ENCODE measurements around the gene FAM136A. TPM values are rescaled to one million over a fixed set of nuclear protein-coding genes. Genes with fewer than 3 reads are reported as not detected.
"Not testable (repeated sequence)": the region's sequence is repeated elsewhere in the genome, so short reads cannot be mapped to it uniquely, and the experiment has no call there.

FAM136A gene
- total RNA-seq, 2 donors from 2014 or later, result 37.4 to 55.5 TPM

DNA sequence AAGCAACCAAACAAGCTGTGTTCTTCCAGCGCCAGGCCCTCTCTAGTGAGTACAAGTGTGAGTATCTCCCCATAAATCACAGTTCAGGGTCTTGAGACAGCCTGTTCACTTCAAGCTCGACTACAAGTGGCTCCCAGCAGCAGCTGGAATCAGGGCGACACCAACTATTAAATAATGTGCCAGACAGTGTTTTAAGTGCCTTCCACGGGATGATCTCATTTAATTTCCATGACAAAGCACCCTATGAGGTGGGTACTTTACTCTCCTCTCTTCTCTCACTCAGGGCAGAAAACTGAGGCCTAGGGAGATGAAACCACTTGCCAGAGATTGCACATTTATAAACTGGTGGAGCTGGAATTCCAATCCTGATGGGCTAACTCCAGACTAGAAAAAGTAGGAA lies 2.6 kb upstream of the FAM136A start:
- ATAC-seq (no peak), DNase-seq (no peak)
- intact Hi-C loops (cut with DNase I, micrococcal nuclease), result loop anchor here in 1 of 2 donors (10.0 kb wide), 1 partner anchor 310 kb away; no protein-coding TSS in a partner anchor

- no peak for ATAC-seq
- DNase-seq, result no peak
- intact Hi-C loops (cut with DNase I, micrococcal nuclease), result loop anchor here in 1 of 2 donors (10.0 kb wide), 1 partner anchor 312 kb away; no protein-coding TSS in a partner anchor
These were observed 1.3 kb upstream of the FAM136A start for GRCh38 chr2:70303186-70303585.

GRCh38 chr2:70302195-70302546 lies 304 bp upstream of the FAM136A start:
- ATAC-seq, DNase-seq: not testable (repeated sequence)
- intact Hi-C loops (cut with DNase I, micrococcal nuclease), result loop anchor here in 1 of 2 donors (10.0 kb wide), 1 partner anchor 313 kb away; no protein-coding TSS in a partner anchor

- ATAC-seq, result no peak
- intact Hi-C loops (cut with DNase I, micrococcal nuclease), result loop anchor here in 1 of 2 donors (10.0 kb wide), 1 partner anchor 314 kb away; no protein-coding TSS in a partner anchor
- DNase-seq, result no peak
These were observed 1.0 kb downstream of the FAM136A start for GRCh38 chr2:70300771-70301343.

DNA sequence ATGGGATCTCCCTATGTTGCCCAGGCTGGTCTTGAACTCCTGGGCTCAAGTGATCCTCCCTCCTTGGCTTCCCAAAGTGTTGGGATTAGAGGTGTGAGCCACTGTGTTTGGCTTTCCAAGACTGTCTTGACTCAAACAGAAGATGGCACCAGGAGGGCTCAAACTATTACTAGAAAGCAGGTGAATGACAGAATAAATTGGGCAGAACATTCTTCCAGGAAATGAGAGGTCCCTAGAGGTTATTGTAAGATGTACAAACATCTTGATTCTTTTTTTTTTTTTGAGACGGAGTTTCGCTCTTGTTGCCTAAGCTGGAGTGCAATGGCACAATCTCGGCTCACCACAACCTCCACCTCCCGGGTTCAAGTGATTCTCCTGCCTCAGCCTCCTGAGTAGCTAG lies 4.0 kb downstream of the FAM136A start:
- DNase-seq; intact Hi-C loops (cut with DNase I, micrococcal nuclease); ATAC-seq: not testable (repeated sequence)

- ATAC-seq, result no peak
- intact Hi-C loops (cut with DNase I, micrococcal nuclease), result no loop called here
- no peak for DNase-seq
These were observed 18.2 kb downstream of the FAM136A start for GRCh38 chr2:70283500-70284191.

- DNase-seq, result no peak
- intact Hi-C loops (cut with DNase I, micrococcal nuclease), result no loop called here
- peak; percentile 29 for ATAC-seq
These were observed 19.4 kb downstream of the FAM136A start for GRCh38 chr2:70282439-70282838.

DNA sequence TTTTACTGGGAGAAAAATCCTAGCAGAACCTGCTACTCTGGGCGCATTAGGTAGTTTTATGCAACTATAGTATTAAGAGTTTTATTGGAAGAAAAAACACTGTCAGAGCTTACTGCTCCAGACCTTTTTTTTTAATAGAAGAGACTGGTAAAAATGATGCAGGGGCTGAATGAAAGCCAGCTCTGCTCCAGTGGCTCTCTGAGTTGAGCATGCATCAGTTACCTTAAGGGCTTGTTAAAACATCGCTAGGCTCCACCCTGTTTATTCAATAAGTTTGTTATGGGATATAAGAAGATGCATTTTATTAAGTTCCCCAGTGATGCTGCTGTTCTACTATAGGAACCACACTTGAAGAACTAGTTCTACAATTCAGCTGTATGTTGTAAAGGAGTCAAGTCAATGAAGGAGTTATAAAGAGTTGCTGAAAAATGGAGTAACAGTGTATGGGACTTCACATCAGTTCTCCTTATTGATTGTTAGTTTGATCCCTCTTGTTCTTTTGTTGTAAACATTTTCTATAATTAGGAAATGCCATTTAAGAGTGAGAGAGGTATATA lies 21.5 kb downstream of the FAM136A start:
- no peak for DNase-seq
- ATAC-seq, result no peak
- intact Hi-C loops (cut with DNase I, micrococcal nuclease), result no loop called here

DNA sequence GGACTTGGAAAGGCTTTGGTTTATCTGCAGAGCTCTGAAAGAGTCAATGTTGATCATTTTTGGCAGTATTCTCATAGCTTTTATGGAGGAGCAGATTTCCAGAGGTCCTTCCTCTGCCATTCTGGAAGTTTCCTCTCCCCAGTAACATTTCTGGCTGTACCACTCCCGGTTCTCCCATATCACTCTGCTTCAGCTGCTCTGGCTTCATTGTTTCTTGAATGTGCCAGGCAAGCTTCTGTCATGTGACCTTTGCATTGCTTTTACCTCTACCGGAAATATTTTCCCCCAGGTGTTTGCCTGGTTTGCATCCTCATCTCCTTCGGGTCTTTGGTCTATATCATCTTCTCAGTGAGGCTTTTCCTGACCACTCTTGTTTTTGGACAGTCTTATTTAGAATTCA lies 31.5 kb downstream of the FAM136A start:
- DNase-seq (no peak), ATAC-seq (no peak)
- intact Hi-C loops (cut with DNase I, micrococcal nuclease), result no loop called here

GRCh38 chr2:70269422-70270302 lies 32.2 kb downstream of the FAM136A start:
- DNase-seq; intact Hi-C loops (cut with DNase I, micrococcal nuclease); ATAC-seq: not testable (repeated sequence)

DNA sequence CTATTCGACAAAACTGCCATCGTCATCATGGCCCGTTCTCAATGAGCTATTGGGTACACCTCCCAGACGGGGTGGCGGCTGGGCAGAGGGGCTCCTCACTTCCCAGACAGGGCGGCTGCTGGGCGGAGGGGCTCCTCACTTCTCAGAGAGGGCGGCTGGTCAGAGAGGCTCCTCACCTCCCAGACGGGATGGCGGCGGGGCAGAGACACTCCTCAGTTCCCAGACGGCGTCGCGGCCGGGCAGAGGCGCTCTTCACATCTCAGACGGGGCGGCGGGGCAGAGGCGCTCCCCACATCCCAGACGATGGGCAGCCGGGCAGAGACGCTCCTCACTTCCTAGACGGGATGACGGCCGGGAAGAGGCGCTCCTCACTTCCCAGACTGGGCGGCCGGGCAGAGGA lies 34.9 kb downstream of the FAM136A start:
- intact Hi-C loops (cut with DNase I, micrococcal nuclease); DNase-seq; ATAC-seq: not testable (repeated sequence)

- intact Hi-C loops (cut with DNase I, micrococcal nuclease), result no loop called here
- DNase-seq, result no peak
- ATAC-seq, result no peak
These were observed 40.4 kb downstream of the FAM136A start for GRCh38 chr2:70261501-70261900.

DNA sequence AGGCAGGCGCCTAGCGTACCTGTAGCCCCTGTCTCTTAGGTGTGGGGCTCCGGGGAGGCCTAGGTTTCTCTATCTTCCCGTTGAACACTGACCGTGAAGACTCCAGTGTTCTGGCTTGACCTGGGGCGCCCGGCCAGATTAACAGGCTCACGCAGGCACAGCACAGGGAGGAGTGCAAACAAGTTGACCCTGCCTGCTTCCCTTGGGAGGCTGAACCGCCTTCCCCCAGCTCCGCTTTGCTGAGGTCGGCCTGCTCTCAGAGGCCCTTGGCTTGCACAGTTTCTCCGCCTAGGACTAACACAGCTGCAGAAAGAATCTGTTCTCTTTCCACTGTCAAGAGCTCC lies 43.4 kb downstream of the FAM136A start:
- peak; percentile 58 for ATAC-seq
- DNase-seq, result peak; percentile 61 to 65
- intact Hi-C loops (cut with DNase I, micrococcal nuclease), result no loop called here

GRCh38 chr2:70255637-70256314 lies 46.1 kb downstream of the FAM136A start:
- no peak for ATAC-seq
- intact Hi-C loops (cut with DNase I, micrococcal nuclease), result no loop called here

GRCh38 chr2:70250434-70250833 lies 51.4 kb downstream of the FAM136A start:
- DNase-seq (no peak), ATAC-seq (no peak)
- intact Hi-C loops (cut with DNase I, micrococcal nuclease), result no loop called here

More at GRCh38 chr2:70255637-70256314, 46.1 kb downstream of the FAM136A start:
- no peak for DNase-seq

DNA sequence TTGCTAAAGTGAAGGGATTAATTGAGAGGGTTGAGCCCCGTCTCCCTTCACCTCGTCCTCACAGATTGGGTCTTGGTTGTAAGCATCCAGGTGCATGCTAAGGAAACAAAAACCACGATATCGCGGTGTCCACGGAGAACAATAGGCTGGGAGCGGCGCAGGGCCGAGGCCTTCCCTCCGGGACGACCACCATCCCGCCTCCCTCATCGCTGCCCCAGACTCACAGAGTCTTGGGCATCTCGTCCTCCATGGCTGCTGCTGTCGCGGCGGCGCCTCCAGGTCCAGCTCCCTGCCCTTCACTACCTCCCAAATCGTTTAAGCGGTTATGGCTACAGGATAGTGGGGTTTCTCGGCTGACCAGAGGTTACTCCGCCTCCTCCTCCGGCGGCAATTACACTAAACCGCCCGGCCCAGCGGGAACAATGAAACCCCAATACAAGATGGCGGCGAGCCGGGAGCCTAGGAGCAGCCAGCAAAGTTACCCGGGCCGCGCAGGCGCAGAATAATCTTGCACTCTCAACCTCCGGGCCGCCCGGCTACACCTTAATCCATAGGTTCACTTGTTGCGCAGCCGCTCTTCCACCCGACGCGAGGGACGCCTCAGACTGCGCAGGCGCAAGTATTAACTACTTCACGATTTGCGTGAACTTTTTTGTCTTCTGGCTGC lies 53.6 kb downstream of the FAM136A start, which contains the start of gene TIA1:
TSS of gene TIA1 (minus strand) at position 448 of the 667 bp plus-strand sequence. CDS start at position 250, 198 bp downstream.
- ATAC-seq (peak; percentile 96), DNase-seq (peak; percentile 98 to 99)
- intact Hi-C loops (cut with DNase I, micrococcal nuclease), result no loop called here

DNA sequence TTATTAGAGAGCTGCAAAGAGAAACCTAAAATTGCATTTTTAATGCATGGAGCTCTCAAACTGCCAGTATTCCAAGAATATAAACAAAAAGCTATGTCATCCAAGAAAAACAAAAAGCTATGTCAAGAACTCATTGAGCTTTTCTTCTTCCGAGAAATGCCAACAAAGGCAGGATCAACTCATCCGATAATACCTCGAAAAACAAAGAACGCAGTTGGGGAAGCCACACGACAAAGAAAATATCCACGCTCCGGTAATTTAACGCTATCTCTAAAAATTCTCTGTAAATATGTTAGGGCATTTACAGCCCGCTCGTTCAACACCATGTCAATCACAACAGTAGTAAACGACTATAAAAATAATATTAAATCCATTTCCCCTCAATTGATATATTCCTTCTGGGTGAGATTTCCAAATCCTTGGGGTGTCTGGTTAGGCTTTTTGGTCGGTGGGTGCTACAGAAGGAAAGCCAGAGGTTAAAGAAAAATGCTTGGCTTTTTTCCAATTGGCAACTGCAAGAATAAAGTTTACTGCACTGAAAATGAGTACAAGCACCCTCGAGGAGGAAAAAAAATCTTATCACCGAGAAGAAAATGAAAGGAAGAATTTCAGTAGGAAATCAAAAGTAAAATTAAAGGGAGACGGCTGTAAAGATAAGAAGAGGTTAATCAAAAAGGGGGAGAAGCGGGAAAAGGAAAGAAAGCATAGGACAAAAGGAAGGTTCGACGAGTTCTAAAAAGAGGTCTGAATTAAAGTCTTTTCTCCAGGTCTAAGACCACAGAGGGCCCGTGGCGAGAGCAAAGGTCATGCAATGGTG lies 54.3 kb downstream of the FAM136A start:
- intact Hi-C loops (cut with DNase I, micrococcal nuclease), result no loop called here
- DNase-seq (no peak), ATAC-seq (peak; percentile 6)
